ENCODE data around the gene CDKL5. TPM values are rescaled to one million over a fixed set of nuclear protein-coding genes. Genes with fewer than 3 reads are reported as not detected.

CDKL5 gene
- total and polyA plus RNA-seq, 2 experiments from 2014 or later = 7.5 to 13.7 TPM

DNA sequence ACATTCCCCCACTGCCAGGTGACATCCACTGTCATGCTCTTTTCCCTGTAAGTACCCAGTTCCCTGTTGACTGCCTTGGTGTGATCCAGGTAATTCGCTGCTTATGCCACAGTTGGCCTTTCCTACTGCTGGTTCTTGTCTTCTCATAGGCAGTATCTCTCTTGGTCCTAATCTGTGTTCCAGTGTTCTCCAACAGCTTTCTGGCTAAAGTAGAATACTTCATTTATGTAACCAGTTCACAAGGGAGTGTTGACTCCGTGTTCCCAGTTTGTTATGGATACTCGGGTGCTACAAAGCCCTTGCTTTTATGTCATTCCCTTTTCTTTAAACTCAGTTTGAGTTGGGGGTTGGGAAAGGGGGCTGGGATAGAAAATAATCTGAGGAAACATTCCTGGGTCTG is 148.1 kb downstream of the CDKL5 start:
- H2AFZ ChIP-seq = no peak overlapping the region
- Mint-ChIP-seq H3K4me3 (no peak overlapping the region), H3K27me3 (ENCODE audit: insufficient read depth, low read depth, poor library complexity) (peaks cover 2% of the 10 kb centered on the region), H3K36me3 (ENCODE audit: low read depth) (no peaks in the 10 kb centered on the region), H3K27ac (no peak overlapping the region), H3K4me1 (peaks cover 18% of the 10 kb centered on the region), H3K9me3 (no peaks in the 10 kb centered on the region)
- H3K79me2 ChIP-seq (replicated peaks; ENCODE audit: insufficient read depth) = no peaks in the 10 kb centered on the region
- no peak overlapping the region for H3K27ac ChIP-seq (ENCODE audit: low read depth)
- H3K27me3 ChIP-seq (ENCODE audit: insufficient read depth) = no peaks in the 10 kb centered on the region
- no peak for DNase-seq (ENCODE audit: low spot score)
- TF ChIP-seq, protein P1, sequence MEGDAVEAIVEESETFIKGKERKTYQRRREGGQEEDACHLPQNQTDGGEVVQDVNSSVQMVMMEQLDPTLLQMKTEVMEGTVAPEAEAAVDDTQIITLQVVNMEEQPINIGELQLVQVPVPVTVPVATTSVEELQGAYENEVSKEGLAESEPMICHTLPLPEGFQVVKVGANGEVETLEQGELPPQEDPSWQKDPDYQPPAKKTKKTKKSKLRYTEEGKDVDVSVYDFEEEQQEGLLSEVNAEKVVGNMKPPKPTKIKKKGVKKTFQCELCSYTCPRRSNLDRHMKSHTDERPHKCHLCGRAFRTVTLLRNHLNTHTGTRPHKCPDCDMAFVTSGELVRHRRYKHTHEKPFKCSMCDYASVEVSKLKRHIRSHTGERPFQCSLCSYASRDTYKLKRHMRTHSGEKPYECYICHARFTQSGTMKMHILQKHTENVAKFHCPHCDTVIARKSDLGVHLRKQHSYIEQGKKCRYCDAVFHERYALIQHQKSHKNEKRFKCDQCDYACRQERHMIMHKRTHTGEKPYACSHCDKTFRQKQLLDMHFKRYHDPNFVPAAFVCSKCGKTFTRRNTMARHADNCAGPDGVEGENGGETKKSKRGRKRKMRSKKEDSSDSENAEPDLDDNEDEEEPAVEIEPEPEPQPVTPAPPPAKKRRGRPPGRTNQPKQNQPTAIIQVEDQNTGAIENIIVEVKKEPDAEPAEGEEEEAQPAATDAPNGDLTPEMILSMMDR (conservative IDR thresholded peaks at IDR 0.05; ENCODE audit: low read depth in 2 of 2) = no peak
- no peak for TF ChIP-seq ZNF114 (CRISPR knock-in tag; IDR thresholded peaks at IDR 0.05)
- no peak for TF ChIP-seq STAT1 (IDR thresholded peaks at IDR 0.05; ENCODE audit: unreplicated experiment)
- TF ChIP-seq JUNB (IDR thresholded peaks at IDR 0.05; ENCODE audit: unreplicated experiment) = no peak
- TF ChIP-seq, protein P2, sequence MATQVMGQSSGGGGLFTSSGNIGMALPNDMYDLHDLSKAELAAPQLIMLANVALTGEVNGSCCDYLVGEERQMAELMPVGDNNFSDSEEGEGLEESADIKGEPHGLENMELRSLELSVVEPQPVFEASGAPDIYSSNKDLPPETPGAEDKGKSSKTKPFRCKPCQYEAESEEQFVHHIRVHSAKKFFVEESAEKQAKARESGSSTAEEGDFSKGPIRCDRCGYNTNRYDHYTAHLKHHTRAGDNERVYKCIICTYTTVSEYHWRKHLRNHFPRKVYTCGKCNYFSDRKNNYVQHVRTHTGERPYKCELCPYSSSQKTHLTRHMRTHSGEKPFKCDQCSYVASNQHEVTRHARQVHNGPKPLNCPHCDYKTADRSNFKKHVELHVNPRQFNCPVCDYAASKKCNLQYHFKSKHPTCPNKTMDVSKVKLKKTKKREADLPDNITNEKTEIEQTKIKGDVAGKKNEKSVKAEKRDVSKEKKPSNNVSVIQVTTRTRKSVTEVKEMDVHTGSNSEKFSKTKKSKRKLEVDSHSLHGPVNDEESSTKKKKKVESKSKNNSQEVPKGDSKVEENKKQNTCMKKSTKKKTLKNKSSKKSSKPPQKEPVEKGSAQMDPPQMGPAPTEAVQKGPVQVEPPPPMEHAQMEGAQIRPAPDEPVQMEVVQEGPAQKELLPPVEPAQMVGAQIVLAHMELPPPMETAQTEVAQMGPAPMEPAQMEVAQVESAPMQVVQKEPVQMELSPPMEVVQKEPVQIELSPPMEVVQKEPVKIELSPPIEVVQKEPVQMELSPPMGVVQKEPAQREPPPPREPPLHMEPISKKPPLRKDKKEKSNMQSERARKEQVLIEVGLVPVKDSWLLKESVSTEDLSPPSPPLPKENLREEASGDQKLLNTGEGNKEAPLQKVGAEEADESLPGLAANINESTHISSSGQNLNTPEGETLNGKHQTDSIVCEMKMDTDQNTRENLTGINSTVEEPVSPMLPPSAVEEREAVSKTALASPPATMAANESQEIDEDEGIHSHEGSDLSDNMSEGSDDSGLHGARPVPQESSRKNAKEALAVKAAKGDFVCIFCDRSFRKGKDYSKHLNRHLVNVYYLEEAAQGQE (IDR thresholded peaks at IDR 0.05; ENCODE audit: unreplicated experiment) = no peak
- TF ChIP-seq, protein P3, sequence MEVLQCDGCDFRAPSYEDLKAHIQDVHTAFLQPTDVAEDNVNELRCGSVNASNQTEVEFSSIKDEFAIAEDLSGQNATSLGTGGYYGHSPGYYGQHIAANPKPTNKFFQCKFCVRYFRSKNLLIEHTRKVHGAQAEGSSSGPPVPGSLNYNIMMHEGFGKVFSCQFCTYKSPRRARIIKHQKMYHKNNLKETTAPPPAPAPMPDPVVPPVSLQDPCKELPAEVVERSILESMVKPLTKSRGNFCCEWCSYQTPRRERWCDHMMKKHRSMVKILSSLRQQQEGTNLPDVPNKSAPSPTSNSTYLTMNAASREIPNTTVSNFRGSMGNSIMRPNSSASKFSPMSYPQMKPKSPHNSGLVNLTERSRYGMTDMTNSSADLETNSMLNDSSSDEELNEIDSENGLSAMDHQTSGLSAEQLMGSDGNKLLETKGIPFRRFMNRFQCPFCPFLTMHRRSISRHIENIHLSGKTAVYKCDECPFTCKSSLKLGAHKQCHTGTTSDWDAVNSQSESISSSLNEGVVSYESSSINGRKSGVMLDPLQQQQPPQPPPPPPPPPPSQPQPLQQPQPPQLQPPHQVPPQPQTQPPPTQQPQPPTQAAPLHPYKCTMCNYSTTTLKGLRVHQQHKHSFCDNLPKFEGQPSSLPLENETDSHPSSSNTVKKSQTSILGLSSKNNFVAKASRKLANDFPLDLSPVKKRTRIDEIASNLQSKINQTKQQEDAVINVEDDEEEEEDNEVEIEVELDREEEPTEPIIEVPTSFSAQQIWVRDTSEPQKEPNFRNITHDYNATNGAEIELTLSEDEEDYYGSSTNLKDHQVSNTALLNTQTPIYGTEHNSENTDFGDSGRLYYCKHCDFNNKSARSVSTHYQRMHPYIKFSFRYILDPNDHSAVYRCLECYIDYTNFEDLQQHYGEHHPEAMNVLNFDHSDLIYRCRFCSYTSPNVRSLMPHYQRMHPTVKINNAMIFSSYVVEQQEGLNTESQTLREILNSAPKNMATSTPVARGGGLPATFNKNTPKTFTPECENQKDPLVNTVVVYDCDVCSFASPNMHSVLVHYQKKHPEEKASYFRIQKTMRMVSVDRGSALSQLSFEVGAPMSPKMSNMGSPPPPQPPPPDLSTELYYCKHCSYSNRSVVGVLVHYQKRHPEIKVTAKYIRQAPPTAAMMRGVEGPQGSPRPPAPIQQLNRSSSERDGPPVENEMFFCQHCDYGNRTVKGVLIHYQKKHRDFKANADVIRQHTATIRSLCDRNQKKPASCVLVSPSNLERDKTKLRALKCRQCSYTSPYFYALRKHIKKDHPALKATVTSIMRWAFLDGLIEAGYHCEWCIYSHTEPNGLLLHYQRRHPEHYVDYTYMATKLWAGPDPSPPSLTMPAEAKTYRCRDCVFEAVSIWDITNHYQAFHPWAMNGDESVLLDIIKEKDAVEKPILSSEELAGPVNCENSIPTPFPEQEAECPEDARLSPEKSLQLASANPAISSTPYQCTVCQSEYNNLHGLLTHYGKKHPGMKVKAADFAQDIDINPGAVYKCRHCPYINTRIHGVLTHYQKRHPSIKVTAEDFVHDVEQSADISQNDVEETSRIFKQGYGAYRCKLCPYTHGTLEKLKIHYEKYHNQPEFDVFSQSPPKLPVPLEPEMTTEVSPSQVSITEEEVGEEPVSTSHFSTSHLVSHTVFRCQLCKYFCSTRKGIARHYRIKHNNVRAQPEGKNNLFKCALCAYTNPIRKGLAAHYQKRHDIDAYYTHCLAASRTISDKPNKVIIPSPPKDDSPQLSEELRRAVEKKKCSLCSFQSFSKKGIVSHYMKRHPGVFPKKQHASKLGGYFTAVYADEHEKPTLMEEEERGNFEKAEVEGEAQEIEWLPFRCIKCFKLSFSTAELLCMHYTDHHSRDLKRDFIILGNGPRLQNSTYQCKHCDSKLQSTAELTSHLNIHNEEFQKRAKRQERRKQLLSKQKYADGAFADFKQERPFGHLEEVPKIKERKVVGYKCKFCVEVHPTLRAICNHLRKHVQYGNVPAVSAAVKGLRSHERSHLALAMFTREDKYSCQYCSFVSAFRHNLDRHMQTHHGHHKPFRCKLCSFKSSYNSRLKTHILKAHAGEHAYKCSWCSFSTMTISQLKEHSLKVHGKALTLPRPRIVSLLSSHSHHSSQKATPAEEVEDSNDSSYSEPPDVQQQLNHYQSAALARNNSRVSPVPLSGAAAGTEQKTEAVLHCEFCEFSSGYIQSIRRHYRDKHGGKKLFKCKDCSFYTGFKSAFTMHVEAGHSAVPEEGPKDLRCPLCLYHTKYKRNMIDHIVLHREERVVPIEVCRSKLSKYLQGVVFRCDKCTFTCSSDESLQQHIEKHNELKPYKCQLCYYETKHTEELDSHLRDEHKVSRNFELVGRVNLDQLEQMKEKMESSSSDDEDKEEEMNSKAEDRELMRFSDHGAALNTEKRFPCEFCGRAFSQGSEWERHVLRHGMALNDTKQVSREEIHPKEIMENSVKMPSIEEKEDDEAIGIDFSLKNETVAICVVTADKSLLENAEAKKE (CRISPR knock-in tag; IDR thresholded peaks at IDR 0.05) = no peak
- no peak for TF ChIP-seq EZH2 (IDR thresholded peaks at IDR 0.05; ENCODE audit: low read depth, unreplicated experiment)
- TF ChIP-seq, protein P4, sequence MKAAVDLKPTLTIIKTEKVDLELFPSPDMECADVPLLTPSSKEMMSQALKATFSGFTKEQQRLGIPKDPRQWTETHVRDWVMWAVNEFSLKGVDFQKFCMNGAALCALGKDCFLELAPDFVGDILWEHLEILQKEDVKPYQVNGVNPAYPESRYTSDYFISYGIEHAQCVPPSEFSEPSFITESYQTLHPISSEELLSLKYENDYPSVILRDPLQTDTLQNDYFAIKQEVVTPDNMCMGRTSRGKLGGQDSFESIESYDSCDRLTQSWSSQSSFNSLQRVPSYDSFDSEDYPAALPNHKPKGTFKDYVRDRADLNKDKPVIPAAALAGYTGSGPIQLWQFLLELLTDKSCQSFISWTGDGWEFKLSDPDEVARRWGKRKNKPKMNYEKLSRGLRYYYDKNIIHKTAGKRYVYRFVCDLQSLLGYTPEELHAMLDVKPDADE (IDR thresholded peaks at IDR 0.05) = no peak
- no peak for TF ChIP-seq CREB1 (CRISPR knock-in tag; IDR thresholded peaks at IDR 0.05; ENCODE audit: low read depth)
- no peak for TF ChIP-seq EZH2phosphoT487 (IDR thresholded peaks at IDR 0.05; ENCODE audit: unreplicated experiment)
- TF ChIP-seq NANOG (IDR thresholded peaks at IDR 0.05; ENCODE audit: borderline replicate concordance) = no peak
- no peak overlapping the region for H3K4me2 ChIP-seq
- H3K9me2 ChIP-seq (ENCODE audit: insufficient read depth) = no peaks in the 10 kb centered on the region
- no peaks in the 10 kb centered on the region for H4K20me1 ChIP-seq (replicated peaks; ENCODE audit: insufficient read depth)
- H3K36me3 ChIP-seq (ENCODE audit: insufficient read depth) = no peaks in the 10 kb centered on the region
- H3K4me1 ChIP-seq (ENCODE audit: insufficient read depth) = no peaks in the 10 kb centered on the region
- H3F3A ChIP-seq (replicated peaks; ENCODE audit: low read depth) = no peaks in the 10 kb centered on the region
- ATAC-seq = no peak
- H3K4me3 ChIP-seq = no peak overlapping the region

All from GM23338 (cell line).